Stimulated activated naive CD4-positive, alpha-beta T cell (primary cell): ENCODE data around the gene PILRB.
A peak's percentile ranks its signal among the peaks of the same experiment; 100 is the strongest.

Experiments used
- DNase-seq, 6 experiments: peaks; one replicate each; lab custom pipeline; 2025; lab: John Stamatoyannopoulos, UW

PILRB gene

DNA sequence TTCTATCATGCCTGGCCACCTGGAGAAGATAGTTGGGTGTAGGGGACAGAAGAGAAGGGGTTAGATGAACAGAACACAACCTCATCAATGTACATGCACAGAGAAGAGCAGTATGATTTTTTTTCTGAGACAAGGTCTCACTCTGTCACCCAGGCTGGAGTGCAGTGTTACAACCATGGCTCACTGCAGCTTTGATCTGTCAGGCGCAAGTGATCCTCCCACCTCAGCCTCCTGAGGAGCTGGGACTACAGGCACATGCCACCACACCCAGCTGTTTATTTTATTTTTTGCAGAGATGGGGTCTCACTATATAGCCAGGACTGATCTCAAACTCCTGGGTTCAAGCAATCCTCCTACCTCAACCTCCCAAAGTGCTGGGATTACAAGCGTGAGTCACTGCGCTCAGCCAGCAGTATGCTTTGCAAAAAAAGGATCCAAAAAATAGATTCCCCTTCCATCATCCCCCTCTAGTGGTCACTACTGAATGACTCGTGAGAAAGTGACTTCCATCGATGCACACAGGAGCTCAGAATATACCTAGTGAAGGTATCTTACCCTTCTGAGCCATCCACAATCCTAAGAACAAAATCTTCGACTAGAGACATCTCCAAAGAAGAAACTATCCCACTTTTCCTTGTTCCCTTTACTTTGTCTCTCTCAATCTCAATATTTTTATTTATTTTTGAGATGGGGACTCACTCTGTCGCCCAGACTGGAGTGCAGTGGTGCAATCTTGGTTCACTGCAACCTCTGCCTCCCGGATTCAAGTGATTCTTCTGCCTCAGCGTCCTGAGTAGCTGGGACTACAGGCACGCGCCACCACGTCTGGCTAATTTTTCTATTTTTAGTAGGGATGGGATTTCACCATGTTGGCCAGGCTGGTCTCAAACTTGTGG lies 49.6 kb downstream of the PILRB start:
- peak in 3 of 6 experiments; percentile 30 to 53 (median 49) for DNase-seq

DNA sequence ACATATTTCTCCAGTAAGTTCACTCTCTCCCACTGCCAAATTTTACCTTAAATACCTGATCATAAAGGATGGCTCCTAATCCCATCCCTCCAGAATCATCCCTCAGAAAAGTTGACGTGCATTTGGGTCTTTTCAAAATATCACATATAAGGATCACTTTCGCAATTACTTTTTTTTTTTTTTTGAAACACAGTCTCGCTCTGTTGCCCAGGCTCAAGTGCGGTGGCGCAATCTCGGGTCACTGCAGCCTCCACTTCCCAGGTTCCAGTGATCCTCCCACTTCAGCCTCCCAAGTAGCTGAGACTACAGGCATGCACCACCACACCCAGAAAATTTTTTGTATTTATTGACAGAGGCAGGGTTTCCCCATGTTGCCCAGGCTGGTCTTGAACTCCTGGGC lies 53.2 kb downstream of the PILRB start:
- no peak for DNase-seq

DNA sequence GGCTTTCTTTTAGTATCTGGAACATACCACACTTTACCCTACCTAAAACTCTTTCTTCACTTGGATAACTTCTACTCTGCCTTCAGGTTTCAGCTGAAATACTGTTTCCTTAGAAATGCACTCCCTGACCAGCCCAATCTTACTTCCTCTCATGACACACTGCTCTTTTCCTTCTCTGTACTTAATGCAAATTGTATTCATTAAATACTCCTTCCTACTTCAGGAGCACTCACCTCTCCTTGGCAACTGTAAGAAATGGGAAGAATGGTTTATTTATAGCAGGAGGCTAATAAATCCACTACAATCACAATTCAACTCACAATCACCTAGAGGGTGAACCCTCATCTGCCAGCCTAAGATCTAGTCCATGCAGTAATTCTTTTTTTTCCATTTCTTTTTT lies 55.4 kb downstream of the PILRB start:
- no peak for DNase-seq

DNA sequence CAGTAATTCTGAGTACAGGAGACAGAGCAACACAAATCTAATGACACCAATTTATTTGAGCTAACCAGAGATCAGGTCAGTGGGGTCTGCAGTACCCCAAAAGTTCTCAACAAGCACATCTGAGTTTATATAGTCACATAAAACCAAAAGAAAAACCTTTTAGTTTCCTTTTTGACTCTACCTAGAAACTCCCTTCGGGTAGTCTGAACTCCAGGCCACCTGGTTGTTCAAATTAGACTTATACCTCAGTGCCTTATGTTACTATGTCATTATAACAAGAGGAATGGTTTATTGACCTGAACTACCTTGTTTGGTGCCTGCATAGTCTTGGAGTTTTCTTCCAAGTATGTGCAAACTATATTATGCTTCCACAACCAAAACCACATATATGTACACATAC lies 56.0 kb downstream of the PILRB start:
- DNase-seq, result no peak

DNA sequence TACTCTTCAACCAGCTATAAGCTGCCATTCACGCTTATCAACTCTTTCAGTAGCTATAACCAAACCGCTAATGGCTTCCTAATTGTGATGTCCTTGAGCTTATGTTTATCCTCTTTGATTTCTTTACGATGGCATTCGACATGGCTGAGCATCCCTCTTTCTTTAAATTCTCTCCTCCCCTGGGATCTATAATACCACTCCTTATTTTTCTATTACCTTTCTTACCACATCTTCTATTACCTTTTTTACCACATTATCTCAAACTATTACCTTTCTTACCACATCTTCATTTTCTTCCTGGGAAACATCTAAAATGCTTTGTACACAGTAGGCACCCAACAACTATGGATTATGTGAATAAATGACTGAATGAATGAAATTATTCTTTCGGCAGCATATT lies 57.5 kb downstream of the PILRB start:
- no peak for DNase-seq
